Measurements from ENCODE around the gene RANBP3.

Gene RANBP3

GRCh38 chr19:5899728-5900526 lies 78.0 kb downstream of the RANBP3 start:
- no peak for TF ChIP-seq CTCF (IDR thresholded peaks at IDR 0.05; ENCODE audit: low read depth, low read length, missing control alignments)
- DNase-seq (ENCODE audit: extremely low read depth, low read depth), result no peak
- H3K4me3 ChIP-seq (replicated peaks; ENCODE audit: low read depth, low read length), result no peak overlapping the region

- peak; percentile 20 for TF ChIP-seq CTCF (IDR thresholded peaks at IDR 0.05; ENCODE audit: low read depth, low read length, missing control alignments)
- no peak for DNase-seq (ENCODE audit: extremely low read depth, low read depth)
These were observed 80.6 kb downstream of the RANBP3 start for GRCh38 chr19:5897189-5897969.

GRCh38 chr19:5896365-5897076 lies 81.4 kb downstream of the RANBP3 start:
- no peak for DNase-seq (ENCODE audit: extremely low read depth, low read depth)
- no peak for TF ChIP-seq CTCF (IDR thresholded peaks at IDR 0.05; ENCODE audit: low read depth, low read length, missing control alignments)

More at GRCh38 chr19:5897189-5897969, 80.6 kb downstream of the RANBP3 start:
- H3K4me3 ChIP-seq (replicated peaks; ENCODE audit: low read depth, low read length), result no peak overlapping the region

GRCh38 chr19:5895890-5896289 lies 82.0 kb downstream of the RANBP3 start:
- no peak overlapping the region for H3K4me3 ChIP-seq (replicated peaks; ENCODE audit: low read depth, low read length)
- no peak for DNase-seq (ENCODE audit: extremely low read depth, low read depth)
- no peak for TF ChIP-seq CTCF (IDR thresholded peaks at IDR 0.05; ENCODE audit: low read depth, low read length, missing control alignments)

More at GRCh38 chr19:5896365-5897076, 81.4 kb downstream of the RANBP3 start:
- H3K4me3 ChIP-seq (replicated peaks; ENCODE audit: low read depth, low read length), result no peak overlapping the region

GRCh38 chr19:5895409-5895808 lies 82.5 kb downstream of the RANBP3 start:
- no peak for DNase-seq (ENCODE audit: extremely low read depth, low read depth)
- no peak for TF ChIP-seq CTCF (IDR thresholded peaks at IDR 0.05; ENCODE audit: low read depth, low read length, missing control alignments)
- H3K4me3 ChIP-seq (replicated peaks; ENCODE audit: low read depth, low read length), result no peak overlapping the region

GRCh38 chr19:5894704-5895349 lies 83.1 kb downstream of the RANBP3 start:
- no peak for TF ChIP-seq CTCF (IDR thresholded peaks at IDR 0.05; ENCODE audit: low read depth, low read length, missing control alignments)
- no peak overlapping the region for H3K4me3 ChIP-seq (replicated peaks; ENCODE audit: low read depth, low read length)
- no peak for DNase-seq (ENCODE audit: extremely low read depth, low read depth)
